Aorta (tissue), 5 donors: Measurements from ENCODE around the gene EP400. TPM values are rescaled to one million over a fixed set of nuclear protein-coding genes. Genes with fewer than 3 reads are reported as not detected.

Experiments
- ATAC-seq: fragments of 200-7000 bp; cut with Tn5 transposase; one replicate; pipeline ENCODE4 v1.9.1; 2022; ENCODE audit warnings: moderate library complexity; ENCODE audit not compliant: low FRiP score
- DNase-seq, 2 donors: peaks; one replicate each; pipeline ENCODE4 v3.0.0-alpha.2; 2020
- H3K27ac ChIP-seq, 2 donors: one replicate each; pipeline ENCODE4 v1.5.1; 2013; ENCODE audit warnings: low read length in 2 of 2, mild to moderate bottlenecking in 2 of 2, moderate library complexity in 2 of 2, control low read depth in 1 of 2, inconsistent platforms in 1 of 2, low read depth in 1 of 2
- H3K27me3 ChIP-seq, 2 donors: one replicate each; pipeline ENCODE4 v1.6.1; 2013; ENCODE audit warnings: control low read depth in 1 of 2, low read length in 1 of 2, mild to moderate bottlenecking in 1 of 2, moderate library complexity in 1 of 2; ENCODE audit not compliant: insufficient read depth in 2 of 2, control insufficient read depth in 1 of 2
- H3K36me3 ChIP-seq, 2 donors: one replicate each; pipeline ENCODE4 v1.6.1; 2013; ENCODE audit warnings: control low read depth in 1 of 2, low read length in 1 of 2, mild to moderate bottlenecking in 1 of 2; ENCODE audit not compliant: insufficient read depth in 2 of 2, control insufficient read depth in 1 of 2
- H3K4me1 ChIP-seq, 2 donors: one replicate each; pipeline ENCODE4 v1.6.1; 2013; ENCODE audit warnings: low read length in 2 of 2, control low read depth in 1 of 2, mild to moderate bottlenecking in 1 of 2, moderate library complexity in 1 of 2; ENCODE audit not compliant: insufficient read depth in 2 of 2, control insufficient read depth in 1 of 2
- H3K4me3 ChIP-seq, 2 donors: one replicate each; pipeline ENCODE4 v1.5.1; 2013; ENCODE audit warnings: low read length in 2 of 2, control low read depth in 1 of 2, mild to moderate bottlenecking in 1 of 2
- H3K9me3 ChIP-seq: one replicate; pipeline ENCODE4 v1.6.1; 2013; ENCODE audit warnings: mild to moderate bottlenecking, low read length; ENCODE audit not compliant: control insufficient read depth
- WGBS, 2 donors: extraction: QIAGEN DNeasy Blood & Tissue Kit; methylation state at CpG; one replicate each; pipeline ENCODE4 v1.1.7; 2013; 5-methylcytosine and 5-hydroxymethylcytosine counted together
- intact Hi-C, 2 donors: fragments of 100-400 bp; cut with DNase I; formaldehyde crosslinking; loops; one replicate each; pipeline versions ENCODE4 v1.14.2 to v1.15.0; 2022
- polyA plus RNA-seq, 2 donors: library from polyadenylated mRNA; stranded (reverse); fragments of 200-250 nt; gene quantifications; one replicate each; pipeline ENCODE4 v1.2.3, GENCODE V29; 2013
- total RNA-seq, 2 donors: library from RNA; stranded (reverse); fragmentation: NEBNext Ultra II Directional; extraction: Animal tissue kit (Norgen Biotek cat#: 25700); gene quantifications; one replicate each; pipeline ENCODE4 v1.2.1, GENCODE V29; 2021
- donor health status: healthy with polysubstance abuse.
- donor health status: Bipolar disorder and iron deficiency.
- donor health status: DM: no; HTN: no; CAD: no.
- donor health status: DM: no; HTN: no; CAD: no.
- donor health status: DM: yes; HTN: yes; CAD: no.

The EP400 gene
- total and polyA plus RNA-seq, 4 donors, result 2.8 to 52.9 (median 28.1) TPM

GRCh38 chr12:132027636-132028035, 77.9 kb downstream of the EP400 start:
- Histone ChIP-seq H3K4me1 (no peaks in the 10 kb centered on the region), H3K4me3 (no peak overlapping the region), H3K36me3 (peaks cover 6 to 21% of the 10 kb centered on the region in 2 donors), H3K27me3 (no peaks in the 10 kb centered on the region), H3K27ac (no peak overlapping the region), H3K9me3 (no peaks in the 10 kb centered on the region)
- ATAC-seq (no peak), DNase-seq (no peak)
- WGBS, 2 donors, result 84 to 85% methylated on average over 6 of the region's 6 CpGs
- intact Hi-C loops, result no loop called here

GRCh38 chr12:132028111-132028510, 78.4 kb downstream of the EP400 start:
- intact Hi-C loops, result no loop called here
- no peaks in the 10 kb centered on the region for H3K4me1 ChIP-seq
- WGBS, 2 donors, result 93 to 94% methylated on average over 15 of the region's 15 CpGs
- H3K36me3 ChIP-seq, result peaks cover 6 to 21% of the 10 kb centered on the region in 2 donors
- no peak overlapping the region for H3K4me3 ChIP-seq
- no peaks in the 10 kb centered on the region for H3K9me3 ChIP-seq
- H3K27ac ChIP-seq, result no peak overlapping the region
- DNase-seq, result peak in 1 of 2 donors; percentile 61
- ATAC-seq, result no peak
- H3K27me3 ChIP-seq, result no peaks in the 10 kb centered on the region

DNA sequence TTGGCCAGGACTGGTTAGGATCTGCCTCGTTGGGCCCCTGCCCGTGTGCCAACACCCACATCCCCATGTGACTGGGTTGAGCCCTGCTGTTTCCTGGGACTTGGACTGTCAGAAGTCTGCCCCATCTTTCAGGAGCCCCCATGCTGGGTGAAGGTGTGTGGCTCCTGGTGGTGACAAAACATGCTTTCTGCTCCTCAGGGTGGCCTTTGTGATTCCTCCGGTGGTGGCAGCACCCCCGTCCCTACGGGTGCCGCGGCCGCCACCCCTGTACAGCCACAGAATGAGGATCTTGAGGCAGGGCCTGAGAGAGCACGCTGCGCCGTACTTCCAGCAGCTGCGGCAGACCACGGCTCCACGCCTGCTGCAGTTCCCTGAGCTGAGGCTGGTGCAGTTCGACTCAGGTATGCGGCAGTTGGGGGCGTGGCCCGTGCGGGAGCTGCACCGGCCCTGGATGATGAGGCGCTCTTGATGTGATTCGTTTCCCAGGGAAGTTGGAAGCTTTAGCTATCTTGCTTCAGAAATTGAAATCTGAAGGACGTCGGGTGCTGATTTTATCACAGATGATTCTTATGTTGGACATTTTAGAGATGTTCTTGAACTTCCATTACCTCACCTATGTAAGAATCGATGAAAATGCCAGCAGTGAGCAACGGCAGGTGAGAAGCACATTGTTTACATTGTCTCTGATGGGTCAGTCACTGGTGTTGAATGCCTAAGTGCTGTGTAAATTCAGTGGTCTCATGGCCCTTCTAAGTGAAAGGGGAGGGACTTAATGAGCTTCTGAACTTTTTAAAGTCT, 80.0 kb downstream of the EP400 start:
- Histone ChIP-seq H3K27ac (no peak overlapping the region), H3K27me3 (no peaks in the 10 kb centered on the region), H3K36me3 (peaks cover 3 to 19% of the 10 kb centered on the region in 2 donors), H3K4me1 (no peaks in the 10 kb centered on the region), H3K9me3 (no peaks in the 10 kb centered on the region), H3K4me3 (no peak overlapping the region)
- intact Hi-C loops, result no loop called here
- peak; percentile 9 for ATAC-seq
- peak in 1 of 2 donors; percentile 49 for DNase-seq
- 91% methylated on average over 26 of the region's 26 CpGs for WGBS, 2 donors

DNA sequence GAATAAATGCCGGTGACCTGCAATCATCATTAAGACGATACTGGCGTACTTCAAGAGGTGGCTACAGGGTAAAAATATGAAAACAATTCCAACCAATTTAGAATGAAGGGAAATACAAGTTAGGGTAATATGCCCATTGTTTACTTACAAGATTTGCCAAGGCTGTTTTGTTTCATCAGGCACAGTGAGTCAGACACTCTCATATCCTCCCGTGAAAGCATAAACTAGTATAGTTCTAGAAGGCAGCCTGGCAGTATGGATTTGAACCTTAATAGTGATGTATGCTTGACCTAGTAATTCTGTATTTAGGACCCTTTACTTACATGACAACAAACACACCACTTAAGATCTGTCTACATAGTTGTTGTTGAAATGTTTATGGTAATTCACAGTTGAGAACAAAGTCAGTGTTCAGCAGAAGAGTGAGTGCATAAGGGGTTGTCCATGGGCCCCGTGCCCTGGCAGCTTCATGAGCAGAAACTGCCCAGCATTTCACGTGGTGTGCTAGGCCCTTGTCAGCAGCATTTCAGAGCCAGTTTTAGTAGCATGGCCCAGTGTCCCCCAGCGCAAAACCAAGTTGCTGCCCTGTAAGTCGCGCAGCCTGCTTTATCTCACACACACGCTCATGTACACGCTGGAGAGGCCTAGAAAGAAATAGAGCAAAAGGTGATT, 80.8 kb downstream of the EP400 start:
- no peak overlapping the region for H3K27ac ChIP-seq
- no peaks in the 10 kb centered on the region for H3K9me3 ChIP-seq
- ATAC-seq (peak; percentile 53), DNase-seq (peak in 1 of 2 donors; percentile 52)
- H3K27me3 ChIP-seq, result no peaks in the 10 kb centered on the region
- intact Hi-C loops, result no loop called here
- no peaks in the 10 kb centered on the region for H3K4me1 ChIP-seq
- peaks cover 3 to 17% of the 10 kb centered on the region in 2 donors for H3K36me3 ChIP-seq
- no peak overlapping the region for H3K4me3 ChIP-seq
- 90 to 92% methylated on average over 11 of the region's 11 CpGs for WGBS, 2 donors

GRCh38 chr12:132033627-132034026, 83.9 kb downstream of the EP400 start:
- H3K27me3 ChIP-seq, result no peaks in the 10 kb centered on the region
- H3K4me3 ChIP-seq, result no peak overlapping the region
- ATAC-seq (no peak), DNase-seq (no peak)
- 83 to 86% methylated on average over 5 of the region's 5 CpGs for WGBS, 2 donors
- intact Hi-C loops, result no loop called here
- H3K4me1 ChIP-seq, result no peaks in the 10 kb centered on the region
- no peak overlapping the region for H3K27ac ChIP-seq
- H3K36me3 ChIP-seq, result peaks cover 3 to 15% of the 10 kb centered on the region in 2 donors
- H3K9me3 ChIP-seq, result no peaks in the 10 kb centered on the region

DNA sequence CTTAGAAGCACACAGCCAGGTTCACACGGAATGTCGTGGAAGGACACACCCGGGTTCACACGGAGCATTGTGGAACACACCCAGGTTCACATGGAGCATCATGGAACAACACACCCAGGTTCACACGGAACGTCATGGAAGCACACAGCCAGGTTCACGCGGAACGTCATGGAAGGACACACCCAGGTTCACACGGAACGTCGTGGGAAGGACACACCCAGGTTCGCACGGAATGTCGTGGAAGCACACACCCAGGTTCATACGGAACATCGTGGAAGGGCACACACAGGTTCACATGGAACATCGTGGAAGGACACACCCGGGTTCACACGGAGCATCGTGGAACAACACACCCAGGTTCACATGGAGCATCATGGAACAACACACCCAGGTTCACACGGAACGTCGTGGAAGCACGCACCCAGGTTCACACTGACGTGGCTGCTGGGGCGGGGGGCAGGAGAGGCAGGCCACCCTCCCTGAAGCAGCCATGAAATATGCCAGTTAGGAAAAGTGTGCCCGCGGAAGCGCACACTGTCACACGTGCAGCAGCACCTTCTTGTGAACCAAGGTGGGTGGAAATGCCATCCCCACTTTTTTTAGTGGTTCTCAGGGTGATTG, 86.4 kb downstream of the EP400 start:
- Histone ChIP-seq H3K36me3 (peaks cover 0 to 10% of the 10 kb centered on the region in 2 donors), H3K4me1 (no peaks in the 10 kb centered on the region), H3K4me3 (no peak overlapping the region), H3K27me3 (no peaks in the 10 kb centered on the region), H3K27ac (no peak overlapping the region), H3K9me3 (no peaks in the 10 kb centered on the region)
- no peak for ATAC-seq
- DNase-seq, result no peak
- intact Hi-C loops, result no loop called here
- WGBS, 2 donors, result 93 to 95% methylated on average over 31 of the region's 31 CpGs

DNA sequence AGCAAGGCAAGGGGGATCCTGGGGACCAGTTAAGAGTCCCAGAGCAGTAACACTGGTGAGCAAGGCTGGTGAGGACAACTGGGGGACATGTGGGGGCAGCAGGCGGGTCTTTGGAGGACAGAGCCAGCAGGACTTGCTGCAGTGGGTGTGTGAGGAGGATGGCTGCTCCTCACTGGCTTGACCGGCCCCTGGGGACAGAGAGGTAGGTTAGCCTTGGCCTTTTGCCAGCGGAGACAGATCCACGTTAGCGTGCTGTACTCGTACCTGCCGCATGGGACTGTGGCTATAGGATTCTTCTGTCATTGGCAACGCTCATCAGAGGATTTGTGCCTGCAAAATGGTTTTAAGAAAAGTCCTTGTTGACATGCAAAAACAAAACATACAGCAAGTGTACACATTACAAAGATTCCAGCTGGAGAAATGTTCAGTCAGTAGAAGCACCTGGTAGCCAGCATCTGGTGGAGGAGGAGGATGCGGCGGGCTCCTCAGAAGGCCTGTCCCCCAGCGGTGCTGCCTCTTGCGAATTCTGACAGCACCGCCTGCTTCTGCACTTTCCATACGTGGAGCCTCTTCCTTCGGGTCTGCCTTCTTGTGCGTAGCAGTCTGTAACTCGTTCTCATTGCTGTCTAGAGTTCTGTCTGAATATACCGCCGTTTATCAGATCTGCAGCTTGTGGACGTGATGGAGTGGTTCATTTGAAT, 91.3 kb downstream of the EP400 start:
- Histone ChIP-seq H3K4me3 (no peak overlapping the region), H3K36me3 (peaks cover 0 to 23% of the 10 kb centered on the region in 2 donors), H3K4me1 (no peaks in the 10 kb centered on the region), H3K27me3 (no peaks in the 10 kb centered on the region), H3K9me3 (no peaks in the 10 kb centered on the region), H3K27ac (no peak overlapping the region)
- no peak for ATAC-seq
- 87 to 88% methylated on average over 20 of the region's 20 CpGs for WGBS, 2 donors
- intact Hi-C loops, result no loop called here
- no peak for DNase-seq

GRCh38 chr12:132043216-132043615, 93.5 kb downstream of the EP400 start:
- H3K27ac ChIP-seq, result no peak overlapping the region
- H3K4me1 ChIP-seq, result no peaks in the 10 kb centered on the region
- H3K4me3 ChIP-seq, result no peak overlapping the region
- DNase-seq (no peak), ATAC-seq (no peak)
- H3K36me3 ChIP-seq, result peaks cover 0 to 18% of the 10 kb centered on the region in 2 donors
- 84 to 90% methylated on average over 3 of the region's 3 CpGs for WGBS, 2 donors
- H3K27me3 ChIP-seq, result no peaks in the 10 kb centered on the region
- intact Hi-C loops, result no loop called here
- no peaks in the 10 kb centered on the region for H3K9me3 ChIP-seq
